ENCODE data around the gene DNAH3.
"Not testable (repeated sequence)": the region's sequence is repeated elsewhere in the genome, so short reads cannot be mapped to it uniquely, and the experiment has no call there.

DNAH3 gene

GRCh38 chr16:21120976-21121520 lies 29.6 kb downstream of the DNAH3 start:
- DNase-seq (ENCODE audit: low read depth, low spot score), result no peak

- no peak for DNase-seq (ENCODE audit: low read depth, low spot score)
Measured at GRCh38 chr16:21117567-21117966, 33.1 kb downstream of the DNAH3 start.

- DNase-seq (ENCODE audit: low read depth, low spot score), result no peak
Measured at GRCh38 chr16:21116148-21116693, 34.4 kb downstream of the DNAH3 start.

- DNase-seq (ENCODE audit: low read depth, low spot score), result not testable (repeated sequence)
Measured at GRCh38 chr16:21115551-21115950, 35.1 kb downstream of the DNAH3 start.

- no peak for DNase-seq (ENCODE audit: low read depth, low spot score)
Measured at GRCh38 chr16:21103941-21104860, 46.4 kb downstream of the DNAH3 start.

GRCh38 chr16:21101631-21102420 lies 48.8 kb downstream of the DNAH3 start:
- no peak for DNase-seq (ENCODE audit: low read depth, low spot score)

- no peak for DNase-seq (ENCODE audit: low read depth, low spot score)
Measured at GRCh38 chr16:21100447-21100846, 50.2 kb downstream of the DNAH3 start.

GRCh38 chr16:21097151-21097550 lies 53.5 kb downstream of the DNAH3 start:
- DNase-seq (ENCODE audit: low read depth, low spot score), result no peak

GRCh38 chr16:21094719-21095118 lies 55.9 kb downstream of the DNAH3 start:
- not testable (repeated sequence) for DNase-seq (ENCODE audit: low read depth, low spot score)

GRCh38 chr16:21092951-21093350 lies 57.7 kb downstream of the DNAH3 start:
- DNase-seq (ENCODE audit: low read depth, low spot score), result no peak

GRCh38 chr16:21088646-21089538 lies 61.8 kb downstream of the DNAH3 start:
- DNase-seq (ENCODE audit: low read depth, low spot score), result no peak

GRCh38 chr16:21088143-21088542 lies 62.5 kb downstream of the DNAH3 start:
- DNase-seq (ENCODE audit: low read depth, low spot score), result no peak

- no peak for DNase-seq (ENCODE audit: low read depth, low spot score)
Measured at GRCh38 chr16:21084631-21085225, 65.9 kb downstream of the DNAH3 start.

GRCh38 chr16:21083729-21084268 lies 66.8 kb downstream of the DNAH3 start:
- DNase-seq (ENCODE audit: low read depth, low spot score), result peak; percentile 5

- DNase-seq (ENCODE audit: low read depth, low spot score), result no peak
Measured at GRCh38 chr16:21081329-21081728, 69.3 kb downstream of the DNAH3 start.

- DNase-seq (ENCODE audit: low read depth, low spot score), result no peak
Measured at GRCh38 chr16:21078563-21078962, 72.1 kb downstream of the DNAH3 start.

- DNase-seq (ENCODE audit: low read depth, low spot score), result no peak
Measured at GRCh38 chr16:21076186-21076883, 74.3 kb downstream of the DNAH3 start.

- no peak for DNase-seq (ENCODE audit: low read depth, low spot score)
Measured at GRCh38 chr16:21075252-21075651, 75.4 kb downstream of the DNAH3 start.

- no peak for DNase-seq (ENCODE audit: low read depth, low spot score)
Measured at GRCh38 chr16:21072976-21073375, 77.7 kb downstream of the DNAH3 start.

GRCh38 chr16:21071741-21072140 lies 78.9 kb downstream of the DNAH3 start:
- DNase-seq (ENCODE audit: low read depth, low spot score), result no peak
